ENCODE data around the gene LRRC8B. TPM values are rescaled to one million over a fixed set of nuclear protein-coding genes. Genes with fewer than 3 reads are reported as not detected.

Gene LRRC8B
- total RNA-seq, 1 experiment from 2014 or later: 9.7 TPM

DNA sequence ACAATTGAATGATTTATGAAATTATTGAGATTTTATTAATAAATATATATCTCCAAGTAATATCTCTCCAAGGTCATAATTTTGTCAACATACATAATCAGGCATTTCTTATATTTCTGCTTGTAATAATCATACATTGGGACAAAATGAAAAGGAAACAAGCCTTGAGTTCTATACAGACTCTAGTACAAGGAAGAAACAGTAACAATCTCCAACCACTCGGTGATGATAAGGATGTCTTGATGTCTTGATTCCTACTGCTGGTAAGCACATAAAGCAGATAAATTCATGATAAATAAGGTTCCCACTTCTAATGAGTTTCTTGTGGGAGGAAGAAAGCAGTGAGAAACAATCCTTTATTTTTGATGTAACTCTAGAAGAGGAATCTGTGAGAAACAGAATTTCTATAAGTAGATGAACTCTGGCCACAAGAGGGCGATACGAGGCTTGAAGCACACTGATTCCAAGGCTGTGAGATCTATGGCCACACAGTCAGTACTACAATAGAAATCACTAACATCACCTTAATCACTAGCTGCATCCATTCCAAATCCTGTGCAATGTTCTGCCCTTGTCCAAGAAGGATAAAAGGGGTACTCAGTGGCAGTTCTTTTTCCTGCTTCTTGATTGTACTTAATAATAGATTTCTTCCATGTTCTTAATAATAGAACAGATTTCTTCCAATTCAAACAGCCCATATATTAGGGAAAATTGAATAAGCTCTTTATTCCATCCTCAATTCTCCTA lies 41.4 kb upstream of the LRRC8B start:
- DNase-seq (ENCODE audit: unreplicated experiment): peak; percentile 79
- Mint-ChIP-seq H3K27me3 (ENCODE audit: insufficient read depth, unreplicated experiment) (no peaks in the 10 kb centered on the region), H3K4me3 (ENCODE audit: unreplicated experiment) (no peak overlapping the region), H3K9me3 (ENCODE audit: unreplicated experiment) (no peaks in the 10 kb centered on the region), H3K36me3 (ENCODE audit: insufficient read depth, unreplicated experiment) (no peaks in the 10 kb centered on the region), H3K27ac (ENCODE audit: low read depth, unreplicated experiment) (no peak overlapping the region), H3K4me1 (ENCODE audit: insufficient read depth, unreplicated experiment) (no peaks in the 10 kb centered on the region)
- POLR2A ChIA-PET: interaction anchor here (0.6 kb wide), 1 partner anchor 46 kb away, joined by 3 read pairs; no protein-coding TSS in a partner anchor
- CTCF ChIA-PET: interaction anchor here (0.6 to 4.7 kb wide), 25 partner anchors 8 to 467 kb away, joined by 3 to 65 read pairs (median 4); no protein-coding TSS in a partner anchor
- TF ChIP-seq, protein P1, sequence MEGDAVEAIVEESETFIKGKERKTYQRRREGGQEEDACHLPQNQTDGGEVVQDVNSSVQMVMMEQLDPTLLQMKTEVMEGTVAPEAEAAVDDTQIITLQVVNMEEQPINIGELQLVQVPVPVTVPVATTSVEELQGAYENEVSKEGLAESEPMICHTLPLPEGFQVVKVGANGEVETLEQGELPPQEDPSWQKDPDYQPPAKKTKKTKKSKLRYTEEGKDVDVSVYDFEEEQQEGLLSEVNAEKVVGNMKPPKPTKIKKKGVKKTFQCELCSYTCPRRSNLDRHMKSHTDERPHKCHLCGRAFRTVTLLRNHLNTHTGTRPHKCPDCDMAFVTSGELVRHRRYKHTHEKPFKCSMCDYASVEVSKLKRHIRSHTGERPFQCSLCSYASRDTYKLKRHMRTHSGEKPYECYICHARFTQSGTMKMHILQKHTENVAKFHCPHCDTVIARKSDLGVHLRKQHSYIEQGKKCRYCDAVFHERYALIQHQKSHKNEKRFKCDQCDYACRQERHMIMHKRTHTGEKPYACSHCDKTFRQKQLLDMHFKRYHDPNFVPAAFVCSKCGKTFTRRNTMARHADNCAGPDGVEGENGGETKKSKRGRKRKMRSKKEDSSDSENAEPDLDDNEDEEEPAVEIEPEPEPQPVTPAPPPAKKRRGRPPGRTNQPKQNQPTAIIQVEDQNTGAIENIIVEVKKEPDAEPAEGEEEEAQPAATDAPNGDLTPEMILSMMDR (IDR thresholded peaks at IDR 0.05; ENCODE audit: unreplicated experiment): peak; percentile 58
- intact Hi-C loops (cut with micrococcal nuclease): loop anchor here (1.0 to 10.0 kb wide), 4 partner anchors 116 to 504 kb away; no protein-coding TSS in a partner anchor
- BruUV-seq (replicated peaks): no TSS peak

DNA sequence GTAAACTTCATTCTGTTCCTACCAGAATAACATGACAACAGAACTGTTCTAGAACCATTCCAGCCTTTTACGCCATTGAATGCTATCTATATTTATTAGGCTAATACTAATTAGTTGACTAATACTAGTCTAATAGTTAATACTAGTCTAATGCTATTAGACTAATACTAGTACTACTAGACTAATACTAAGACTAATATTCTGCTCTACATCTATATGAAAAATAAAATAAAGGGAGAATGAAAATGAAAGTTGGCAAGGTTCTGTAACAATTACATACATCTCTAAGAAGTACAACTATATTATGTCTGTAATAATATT lies 40.9 kb upstream of the LRRC8B start:
- intact Hi-C loops (cut with micrococcal nuclease): loop anchor here (1.0 to 10.0 kb wide), 4 partner anchors 116 to 504 kb away; no protein-coding TSS in a partner anchor
- BruUV-seq (replicated peaks): no TSS peak
- Mint-ChIP-seq H3K9me3 (ENCODE audit: unreplicated experiment) (no peaks in the 10 kb centered on the region), H3K27ac (ENCODE audit: low read depth, unreplicated experiment) (no peak overlapping the region), H3K4me1 (ENCODE audit: insufficient read depth, unreplicated experiment) (no peaks in the 10 kb centered on the region), H3K36me3 (ENCODE audit: insufficient read depth, unreplicated experiment) (no peaks in the 10 kb centered on the region), H3K27me3 (ENCODE audit: insufficient read depth, unreplicated experiment) (no peaks in the 10 kb centered on the region), H3K4me3 (ENCODE audit: unreplicated experiment) (no peak overlapping the region)
- DNase-seq (ENCODE audit: unreplicated experiment): no peak
- POLR2A ChIA-PET: interaction anchor here (0.6 kb wide), 1 partner anchor 46 kb away, joined by 3 read pairs; no protein-coding TSS in a partner anchor
- TF ChIP-seq, protein P1 (IDR thresholded peaks at IDR 0.05; ENCODE audit: unreplicated experiment): no peak
- CTCF ChIA-PET: interaction anchor here (0.6 to 4.7 kb wide), 27 partner anchors 8 to 545 kb away, joined by 3 to 65 read pairs (median 4); no protein-coding TSS in a partner anchor

DNA sequence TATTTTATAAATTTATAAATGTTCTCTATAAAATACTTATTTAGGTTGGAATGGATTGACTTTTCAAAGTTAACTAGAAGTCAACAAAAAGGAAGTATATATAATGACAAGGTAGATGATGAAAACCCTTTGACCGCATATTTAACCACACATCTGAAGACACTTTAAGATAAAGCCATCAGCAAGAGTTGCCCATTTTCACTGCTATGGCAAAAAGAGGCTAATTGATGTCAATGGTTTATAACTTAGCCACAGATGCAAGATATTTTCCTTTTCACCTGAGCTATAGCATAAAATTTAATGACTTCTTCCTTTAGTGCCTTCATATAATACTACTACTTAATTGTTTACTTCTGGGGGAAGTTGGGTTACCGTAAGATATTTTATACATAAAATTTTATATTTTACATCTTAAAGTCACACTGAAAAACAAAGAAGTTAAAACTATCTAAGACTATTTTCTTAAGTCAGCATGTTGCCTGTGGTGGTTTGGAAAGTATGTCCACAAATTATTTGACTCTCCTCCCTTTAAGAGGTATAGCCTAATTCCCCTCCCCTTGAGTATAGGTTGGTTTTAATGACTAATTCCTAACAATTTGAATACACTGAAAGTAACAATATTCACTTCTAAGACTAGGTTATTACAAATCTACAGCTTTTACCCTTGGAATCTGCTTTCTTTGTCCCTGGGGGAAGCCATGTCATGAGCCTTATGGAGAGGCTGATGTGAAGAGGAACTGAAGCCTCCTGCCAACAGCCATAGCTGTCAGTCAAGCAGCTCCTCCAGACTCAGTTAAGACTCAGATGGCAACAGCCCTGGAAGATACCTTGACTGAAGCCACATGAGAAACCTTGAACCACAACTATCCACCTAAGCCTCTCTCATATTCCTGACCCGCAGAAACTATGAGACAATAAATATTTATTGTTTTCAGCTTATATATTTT lies 40.3 kb upstream of the LRRC8B start:
- TF ChIP-seq, protein P1 (IDR thresholded peaks at IDR 0.05; ENCODE audit: unreplicated experiment): no peak
- Mint-ChIP-seq H3K36me3 (ENCODE audit: insufficient read depth, unreplicated experiment) (no peaks in the 10 kb centered on the region), H3K9me3 (ENCODE audit: unreplicated experiment) (no peaks in the 10 kb centered on the region), H3K27me3 (ENCODE audit: insufficient read depth, unreplicated experiment) (no peaks in the 10 kb centered on the region), H3K27ac (ENCODE audit: low read depth, unreplicated experiment) (no peak overlapping the region), H3K4me3 (ENCODE audit: unreplicated experiment) (no peak overlapping the region), H3K4me1 (ENCODE audit: insufficient read depth, unreplicated experiment) (no peaks in the 10 kb centered on the region)
- DNase-seq (ENCODE audit: unreplicated experiment): no peak
- ChIA-PET POLR2A (interaction anchor here (0.6 to 1.5 kb wide), 3 partner anchors 20 to 115 kb away, joined by 3 to 4 read pairs (median 4); no protein-coding TSS in a partner anchor), CTCF (interaction anchor here (0.6 to 4.7 kb wide), 32 partner anchors 8 to 545 kb away, joined by 3 to 65 read pairs (median 4); no protein-coding TSS in a partner anchor)
- BruUV-seq (replicated peaks): no TSS peak
- intact Hi-C loops (cut with micrococcal nuclease): loop anchor here (10.0 kb wide), 1 partner anchor 470 kb away; no protein-coding TSS in a partner anchor

Data from MCF 10A (cell line).